Measurements from ENCODE around the gene DAAM1. TPM values are rescaled to one million over a fixed set of nuclear protein-coding genes. Genes with fewer than 3 reads are reported as not detected.

DAAM1 gene
- total RNA-seq = 100 to 1,000 TPM in 3 of 8 experiments, 10 to 100 TPM in 5; 23.1 to 115 (median 75.3) TPM

DNA sequence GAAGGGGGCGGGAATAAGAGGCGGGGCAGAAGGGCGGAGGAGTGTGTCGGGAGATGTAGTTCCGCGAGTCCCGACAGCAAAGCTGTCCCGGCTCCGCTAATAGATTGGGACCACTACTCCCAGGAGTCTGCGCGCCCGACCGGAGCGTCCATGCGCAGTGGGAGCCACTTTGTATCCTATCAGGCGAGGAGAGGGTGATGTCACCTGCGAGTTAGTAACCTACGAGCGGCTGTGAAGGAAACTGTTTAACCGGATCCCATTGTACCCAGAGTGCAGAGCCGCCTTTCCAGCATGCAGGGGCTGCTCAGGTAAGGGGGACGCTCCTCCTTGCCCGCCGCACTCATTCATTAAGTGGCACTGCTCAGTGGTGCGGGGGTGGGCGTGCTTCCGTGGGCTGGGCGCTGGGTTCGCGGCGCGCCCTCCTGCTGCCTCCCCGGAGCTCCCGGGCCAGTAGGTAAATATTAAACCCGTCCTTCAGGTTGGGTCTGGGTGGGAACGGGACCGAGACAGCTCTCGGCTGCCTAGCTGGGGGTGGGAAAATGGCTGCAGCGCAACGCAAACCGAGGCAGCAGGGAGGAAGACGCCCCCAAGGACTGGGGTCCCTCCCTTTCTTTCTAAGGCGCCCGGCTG lies at the start of gene DAAM1:
DAAM1 (plus strand) TSS at position 207 of the 630 bp plus-strand sequence. CDS start 74,811 bp downstream, outside the sequence.
- in situ Hi-C loops (cut with MboI; ENCODE audit: low pct_unique_long_range_greater_than_20kb in 2 of 9, low sequenced_read_pairs in 9 of 9, unreplicated experiment in 9 of 9) = no loop called here
- H3K4me1 ChIP-seq (replicated peaks in 1 of 2) = peaks cover 24 to 28% of the 10 kb centered on the region in 2 donors
- WGBS, 10 experiments = 0 to 2% methylated on average over 8 to 19 of the region's 44 CpGs; no CpG with 5 or more reads in 8 of the 10 experiments
- peak within 1 kb of the TSS; percentile 91 to 97 for H3K27ac ChIP-seq
- peak within 1 kb of the TSS; percentile 72 to 96 (median 78) for H3K4me3 ChIP-seq
- peak; percentile 86 to 94 (median 91) for ATAC-seq (replicated peaks in 6 of 8)

DNA sequence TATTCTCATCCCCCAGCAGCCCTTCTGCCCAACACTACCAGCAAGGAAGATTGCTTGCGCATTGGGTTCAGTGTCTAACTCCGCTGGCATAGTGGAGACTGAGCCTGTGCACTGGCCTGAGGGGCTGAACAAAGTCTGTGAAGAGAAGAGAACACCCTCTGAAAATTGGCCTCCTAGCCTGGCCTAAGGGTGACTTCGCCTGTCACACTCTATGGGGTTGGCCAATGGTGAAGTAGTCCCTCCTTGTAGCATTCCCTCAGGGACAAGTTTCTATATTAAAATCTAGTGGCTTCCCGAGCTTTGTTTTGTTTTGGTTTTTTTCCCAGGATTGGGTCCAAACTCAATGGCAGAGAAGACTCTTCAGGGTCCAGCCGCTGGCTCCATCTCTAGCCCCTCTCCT lies 49.1 kb upstream of the DAAM1 start:
- in situ Hi-C loops (cut with MboI; ENCODE audit: low pct_unique_long_range_greater_than_20kb in 2 of 9, low sequenced_read_pairs in 9 of 9, unreplicated experiment in 9 of 9) = loop anchor here in 6 of 9 experiments (10.0 to 25.0 kb wide), 3 partner anchors 295 to 323 kb away; partner anchors contain the start of gene GPR135 (in 1 of the 6)
- H3K4me1 ChIP-seq (replicated peaks in 1 of 2) = peaks cover 0 to 3% of the 10 kb centered on the region in 2 donors
- no peak overlapping the region for H3K4me3 ChIP-seq
- no peak overlapping the region for H3K27ac ChIP-seq
- 0 to 100% (median 95%) methylated on average over 1 to 5 of the region's 5 CpGs for WGBS, 10 experiments
- ATAC-seq (replicated peaks in 6 of 8) = no peak

DNA sequence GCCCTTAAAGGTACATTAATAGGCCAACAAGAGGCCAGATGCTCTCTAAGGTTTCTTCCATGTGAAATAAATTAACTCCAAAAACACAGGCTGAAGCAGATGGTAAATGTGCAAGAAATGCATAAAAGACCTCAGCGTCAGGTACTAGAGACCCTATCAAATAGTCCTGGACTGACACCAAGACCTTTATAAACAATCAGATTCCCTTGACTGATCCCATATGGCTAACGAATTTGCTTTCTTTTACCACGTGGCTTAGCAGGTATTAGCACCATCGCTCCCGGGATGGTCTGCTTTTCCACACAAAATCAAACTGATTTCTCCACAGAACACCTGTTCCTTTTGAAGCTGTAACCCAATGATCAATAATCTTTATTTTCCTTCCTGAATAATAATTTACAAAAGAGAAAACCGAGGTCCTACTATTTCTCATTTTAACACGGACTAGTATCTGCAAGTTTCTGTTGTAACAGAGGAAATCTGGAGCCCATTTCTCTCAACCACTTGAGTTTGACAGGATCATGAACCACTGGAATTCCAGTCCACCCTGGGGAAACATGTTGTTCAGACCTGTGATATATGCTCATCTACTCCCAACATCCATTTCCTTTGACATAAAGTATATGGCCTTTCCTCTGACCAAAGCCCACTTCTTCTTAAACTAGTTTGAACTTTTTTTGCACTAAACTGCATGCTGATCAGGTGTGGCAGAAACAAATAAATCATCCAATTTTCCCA lies 48.2 kb upstream of the DAAM1 start:
- 41 to 91% (median 83%) methylated on average over 1 to 7 of the region's 7 CpGs; no CpG with 5 or more reads in 1 of the 10 experiments for WGBS, 10 experiments
- Histone ChIP-seq H3K27ac (no peak overlapping the region), H3K4me1 (replicated peaks in 1 of 2) (peaks cover 3 to 4% of the 10 kb centered on the region in 2 donors), H3K4me3 (no peak overlapping the region)
- in situ Hi-C loops (cut with MboI; ENCODE audit: low pct_unique_long_range_greater_than_20kb in 2 of 9, low sequenced_read_pairs in 9 of 9, unreplicated experiment in 9 of 9) = loop anchor here in 5 of 9 experiments (25.0 kb wide), 2 partner anchors 297 to 322 kb away; partner anchors contain the start of gene GPR135 (in 1 of the 5)
- no peak for ATAC-seq (replicated peaks in 6 of 8)

DNA sequence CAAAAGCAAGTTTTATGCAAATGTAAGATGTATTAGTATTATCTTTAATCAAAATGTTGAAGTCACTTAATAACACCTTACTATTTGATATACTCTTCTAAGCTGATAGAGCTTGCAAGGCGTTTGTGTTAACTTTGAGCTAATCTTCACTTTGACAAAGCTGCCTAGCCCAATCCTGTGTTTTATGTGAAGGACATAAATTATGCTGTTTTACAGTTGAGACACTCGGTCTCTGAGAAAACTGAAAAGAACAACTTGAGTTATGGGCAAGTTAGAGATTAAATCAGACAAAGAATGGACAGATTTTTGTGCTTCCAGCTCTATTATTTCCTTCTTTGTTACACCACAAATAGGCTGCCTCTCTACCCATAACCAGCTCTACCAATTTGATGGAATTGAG lies 42.0 kb upstream of the DAAM1 start:
- H3K4me3 ChIP-seq = no peak overlapping the region
- in situ Hi-C loops (cut with MboI; ENCODE audit: low pct_unique_long_range_greater_than_20kb in 2 of 9, low sequenced_read_pairs in 9 of 9, unreplicated experiment in 9 of 9) = loop anchor here in 5 of 9 experiments (25.0 kb wide), 2 partner anchors 291 to 316 kb away; partner anchors contain the start of gene GPR135 (in 1 of the 5)
- ATAC-seq (replicated peaks in 6 of 8) = peak in 4 of 8 experiments; percentile 27 to 51 (median 48)
- H3K27ac ChIP-seq = peak overlapping the region in 1 of 2 donors; percentile 57
- 0 to 80% (median 23%) methylated on average over 1 to 2 of the region's 2 CpGs; no CpG with 5 or more reads in 2 of the 10 experiments for WGBS, 10 experiments
- H3K4me1 ChIP-seq (replicated peaks in 1 of 2) = peaks cover 21 to 24% of the 10 kb centered on the region in 2 donors

GRCh38 chr14:59147007-59147406 lies 41.5 kb upstream of the DAAM1 start:
- Histone ChIP-seq H3K27ac (no peak overlapping the region), H3K4me1 (replicated peaks in 1 of 2) (peaks cover 21 to 24% of the 10 kb centered on the region in 2 donors), H3K4me3 (no peak overlapping the region)
- in situ Hi-C loops (cut with MboI; ENCODE audit: low pct_unique_long_range_greater_than_20kb in 2 of 9, low sequenced_read_pairs in 9 of 9, unreplicated experiment in 9 of 9) = loop anchor here in 5 of 9 experiments (25.0 kb wide), 2 partner anchors 290 to 315 kb away; partner anchors contain the start of gene GPR135 (in 1 of the 5)
- ATAC-seq (replicated peaks in 6 of 8) = peak in 5 of 8 experiments; percentile 57 to 90 (median 85)
- 0 to 40% (median 17%) methylated on average over 1 of the region's 1 CpG; no CpG with 5 or more reads in 3 of the 10 experiments for WGBS, 10 experiments

GRCh38 chr14:59148334-59148900 lies 40.0 kb upstream of the DAAM1 start:
- H3K4me1 ChIP-seq (replicated peaks in 1 of 2) = peaks cover 21 to 26% of the 10 kb centered on the region in 2 donors
- WGBS, 10 experiments = 17 to 83% (median 64%) methylated on average over 1 to 4 of the region's 4 CpGs
- H3K27ac ChIP-seq = no peak overlapping the region
- no peak overlapping the region for H3K4me3 ChIP-seq
- ATAC-seq (replicated peaks in 6 of 8) = no peak
- in situ Hi-C loops (cut with MboI; ENCODE audit: low pct_unique_long_range_greater_than_20kb in 2 of 9, low sequenced_read_pairs in 9 of 9, unreplicated experiment in 9 of 9) = loop anchor here in 5 of 9 experiments (25.0 kb wide), 2 partner anchors 289 to 314 kb away; partner anchors contain the start of gene GPR135 (in 1 of the 5)

DNA sequence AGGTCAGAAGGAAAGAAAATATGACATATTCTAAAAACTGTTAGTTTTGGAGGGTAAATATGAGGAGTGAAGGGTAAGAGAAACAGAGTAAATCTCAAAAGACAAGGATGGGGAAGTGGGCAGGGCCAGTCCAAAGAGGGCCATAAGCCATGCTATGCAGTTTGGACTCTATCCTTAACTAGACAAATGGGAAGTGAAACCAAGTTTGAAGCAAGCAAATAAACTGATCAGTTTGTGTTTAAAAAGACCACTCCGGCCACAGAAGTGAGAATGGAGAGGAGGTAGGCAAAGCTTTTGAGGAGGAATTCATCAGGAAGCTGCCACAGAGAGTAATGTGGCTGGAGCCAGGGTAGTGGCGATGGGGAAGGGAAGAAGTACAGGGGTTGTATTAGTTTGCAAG lies 37.5 kb upstream of the DAAM1 start:
- Histone ChIP-seq H3K27ac (no peak overlapping the region), H3K4me1 (replicated peaks in 1 of 2) (peaks cover 21 to 23% of the 10 kb centered on the region in 2 donors), H3K4me3 (no peak overlapping the region)
- ATAC-seq (replicated peaks in 6 of 8) = no peak
- whole genome bisulfite sequencing, 10 experiments = 20 to 100% (median 88%) methylated on average over 1 to 2 of the region's 2 CpGs; no CpG with 5 or more reads in 4 of the 10 experiments
- in situ Hi-C loops (cut with MboI; ENCODE audit: low pct_unique_long_range_greater_than_20kb in 2 of 9, low sequenced_read_pairs in 9 of 9, unreplicated experiment in 9 of 9) = no loop called here

DNA sequence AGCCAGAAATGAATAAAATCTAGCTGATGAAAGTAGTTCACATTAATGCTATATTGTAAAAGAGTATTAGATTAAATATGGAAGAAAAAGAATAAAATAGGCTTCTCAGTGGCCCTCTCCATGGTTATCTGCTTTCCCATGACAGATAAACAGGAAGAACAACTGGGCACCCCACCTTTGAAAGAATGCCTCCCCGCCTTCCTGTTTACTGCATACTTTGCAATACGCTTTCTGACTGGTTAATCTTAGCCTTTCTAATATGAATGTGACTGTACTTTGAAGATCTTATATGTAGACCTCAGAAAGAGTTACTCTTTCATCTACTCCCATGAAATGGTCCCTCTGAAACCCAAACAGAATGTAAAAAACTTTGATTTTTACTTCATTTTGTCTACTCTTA lies 34.1 kb upstream of the DAAM1 start:
- H3K4me1 ChIP-seq (replicated peaks in 1 of 2) = peaks cover under 1 to 7% of the 10 kb centered on the region in 2 donors
- ATAC-seq (replicated peaks in 6 of 8) = peak in 1 of 8 experiments; percentile 77
- 50 to 100% (median 100%) methylated on average over 1 to 2 of the region's 2 CpGs; no CpG with 5 or more reads in 3 of the 10 experiments for WGBS, 10 experiments
- H3K4me3 ChIP-seq = no peak overlapping the region
- in situ Hi-C loops (cut with MboI; ENCODE audit: low pct_unique_long_range_greater_than_20kb in 2 of 9, low sequenced_read_pairs in 9 of 9, unreplicated experiment in 9 of 9) = no loop called here
- H3K27ac ChIP-seq = no peak overlapping the region

DNA sequence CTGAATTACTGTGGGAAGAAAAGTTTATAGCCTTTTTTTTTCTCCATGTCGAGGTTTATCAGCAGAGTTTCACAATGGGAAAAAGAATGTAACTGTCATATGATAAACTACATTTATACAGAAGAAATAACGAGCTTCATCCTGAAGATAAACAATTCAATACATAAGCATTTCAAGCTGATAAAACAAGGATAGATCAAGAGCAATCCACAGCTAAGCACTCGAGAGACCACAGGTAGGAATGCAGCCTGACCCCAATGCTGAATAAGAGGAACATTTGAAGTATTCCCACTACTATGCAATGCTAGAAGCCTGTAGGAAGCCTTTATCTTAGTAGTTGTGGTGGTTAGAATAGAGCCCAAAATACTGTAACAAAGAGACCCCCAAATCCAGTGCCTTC lies 32.6 kb upstream of the DAAM1 start:
- no peak overlapping the region for H3K4me3 ChIP-seq
- in situ Hi-C loops (cut with MboI; ENCODE audit: low pct_unique_long_range_greater_than_20kb in 2 of 9, low sequenced_read_pairs in 9 of 9, unreplicated experiment in 9 of 9) = no loop called here
- WGBS, 10 experiments = 54 to 100% (median 78%) methylated on average over 1 to 3 of the region's 3 CpGs; no CpG with 5 or more reads in 2 of the 10 experiments
- H3K27ac ChIP-seq = no peak overlapping the region
- no peak for ATAC-seq (replicated peaks in 6 of 8)
- H3K4me1 ChIP-seq (replicated peaks in 1 of 2) = peaks cover 7 to 12% of the 10 kb centered on the region in 2 donors

GRCh38 chr14:59159169-59159568 lies 29.3 kb upstream of the DAAM1 start:
- Histone ChIP-seq H3K4me1 (replicated peaks in 1 of 2) (peaks cover 24 to 27% of the 10 kb centered on the region in 2 donors), H3K4me3 (no peak overlapping the region), H3K27ac (no peak overlapping the region)
- WGBS, 10 experiments = 100% methylated on average over 1 of the region's 1 CpG; no CpG with 5 or more reads in 6 of the 10 experiments
- in situ Hi-C loops (cut with MboI; ENCODE audit: low pct_unique_long_range_greater_than_20kb in 2 of 9, low sequenced_read_pairs in 9 of 9, unreplicated experiment in 9 of 9) = no loop called here
- ATAC-seq (replicated peaks in 6 of 8) = no peak

DNA sequence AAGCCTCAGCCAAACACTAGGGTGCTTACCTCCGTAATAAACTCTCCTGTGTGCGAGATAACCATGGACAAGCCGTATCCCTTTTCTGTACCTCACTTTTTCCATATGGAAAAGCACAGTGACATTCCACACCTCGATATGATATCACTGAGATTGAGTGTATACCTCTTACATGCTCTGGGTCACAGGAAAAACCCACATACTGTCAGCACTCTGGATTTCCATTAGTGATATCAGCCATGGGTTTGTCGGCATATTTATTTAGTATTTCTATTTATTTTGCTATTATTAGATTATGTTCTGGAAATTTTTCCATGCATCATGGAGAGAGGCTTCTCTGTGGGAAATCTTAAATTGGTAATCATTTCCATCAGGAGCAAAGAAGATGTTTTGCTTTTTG lies 28.0 kb upstream of the DAAM1 start:
- peaks cover 24 to 27% of the 10 kb centered on the region in 2 donors for H3K4me1 ChIP-seq (replicated peaks in 1 of 2)
- in situ Hi-C loops (cut with MboI; ENCODE audit: low pct_unique_long_range_greater_than_20kb in 2 of 9, low sequenced_read_pairs in 9 of 9, unreplicated experiment in 9 of 9) = no loop called here
- ATAC-seq (replicated peaks in 6 of 8) = no peak
- H3K27ac ChIP-seq = peak overlapping the region in 1 of 2 donors; percentile 40
- H3K4me3 ChIP-seq = no peak overlapping the region
- WGBS, 10 experiments = 0 to 100% (median 88%) methylated on average over 1 to 5 of the region's 5 CpGs; no CpG with 5 or more reads in 1 of the 10 experiments

DNA sequence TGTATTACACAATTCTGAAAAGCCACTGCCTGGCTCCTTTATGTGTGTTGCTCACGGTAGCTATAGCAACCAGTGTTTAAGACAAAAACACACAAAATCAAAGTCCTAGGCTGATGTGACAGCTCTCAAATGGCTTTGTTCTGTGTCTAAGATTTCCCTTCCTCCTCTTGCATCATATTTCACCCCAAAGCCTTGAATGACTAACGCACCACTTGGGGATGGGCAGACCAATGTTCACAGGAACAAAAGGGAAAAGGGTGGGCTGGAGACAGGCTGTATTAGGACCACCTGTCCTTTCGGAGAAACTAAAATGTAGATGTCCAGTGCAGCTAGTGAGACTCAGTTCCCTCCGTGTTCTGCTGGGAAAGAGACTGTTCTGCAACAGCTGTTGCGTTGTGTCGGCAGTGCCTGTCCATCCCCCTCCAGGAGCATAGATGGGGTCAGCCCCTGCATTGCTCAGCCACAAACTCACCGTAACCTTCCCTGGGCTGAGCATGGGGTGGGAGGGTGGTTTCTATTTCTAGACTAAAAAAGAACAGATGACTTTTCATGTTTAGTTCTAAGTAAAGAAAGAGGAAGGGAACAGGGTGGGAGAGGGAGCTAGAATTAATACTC lies 26.8 kb upstream of the DAAM1 start:
- H3K4me1 ChIP-seq (replicated peaks in 1 of 2) = peaks cover 20 to 27% of the 10 kb centered on the region in 2 donors
- WGBS, 10 experiments = 0 to 60% (median 17%) methylated on average over 1 to 5 of the region's 7 CpGs; no CpG with 5 or more reads in 3 of the 10 experiments
- H3K4me3 ChIP-seq = peak overlapping the region in 4 of 5 donors; percentile 2 to 19 (median 13)
- H3K27ac ChIP-seq = peak overlapping the region; percentile 77 to 83
- ATAC-seq (replicated peaks in 6 of 8) = peak; percentile 16 to 97 (median 92)
- in situ Hi-C loops (cut with MboI; ENCODE audit: low pct_unique_long_range_greater_than_20kb in 2 of 9, low sequenced_read_pairs in 9 of 9, unreplicated experiment in 9 of 9) = no loop called here
